ENCODE results near the gene NT5M.

GRCh38 chr17:17256316-17256715, 46.9 kb upstream of the NT5M start:
- TF ChIP-seq, protein P1, sequence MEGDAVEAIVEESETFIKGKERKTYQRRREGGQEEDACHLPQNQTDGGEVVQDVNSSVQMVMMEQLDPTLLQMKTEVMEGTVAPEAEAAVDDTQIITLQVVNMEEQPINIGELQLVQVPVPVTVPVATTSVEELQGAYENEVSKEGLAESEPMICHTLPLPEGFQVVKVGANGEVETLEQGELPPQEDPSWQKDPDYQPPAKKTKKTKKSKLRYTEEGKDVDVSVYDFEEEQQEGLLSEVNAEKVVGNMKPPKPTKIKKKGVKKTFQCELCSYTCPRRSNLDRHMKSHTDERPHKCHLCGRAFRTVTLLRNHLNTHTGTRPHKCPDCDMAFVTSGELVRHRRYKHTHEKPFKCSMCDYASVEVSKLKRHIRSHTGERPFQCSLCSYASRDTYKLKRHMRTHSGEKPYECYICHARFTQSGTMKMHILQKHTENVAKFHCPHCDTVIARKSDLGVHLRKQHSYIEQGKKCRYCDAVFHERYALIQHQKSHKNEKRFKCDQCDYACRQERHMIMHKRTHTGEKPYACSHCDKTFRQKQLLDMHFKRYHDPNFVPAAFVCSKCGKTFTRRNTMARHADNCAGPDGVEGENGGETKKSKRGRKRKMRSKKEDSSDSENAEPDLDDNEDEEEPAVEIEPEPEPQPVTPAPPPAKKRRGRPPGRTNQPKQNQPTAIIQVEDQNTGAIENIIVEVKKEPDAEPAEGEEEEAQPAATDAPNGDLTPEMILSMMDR (IDR thresholded peaks at IDR 0.05), result no peak
- TF ChIP-seq POLR2AphosphoS5 (IDR thresholded peaks at IDR 0.05), result no peak
- no peak for TF ChIP-seq POLR2A (IDR thresholded peaks at IDR 0.05)
